NCI-H1048 (cell line): Measurements from ENCODE around the gene S100A1.

ENCODE experiments used
- DNase-seq: peaks from one replicate; lab custom pipeline; 2025; lab: John Stamatoyannopoulos, UW

The S100A1 gene

GRCh38 chr1:153610811-153611301, 17.4 kb upstream of the S100A1 start:
- no peak for DNase-seq

GRCh38 chr1:153611356-153611755, 16.9 kb upstream of the S100A1 start:
- no peak for DNase-seq

- DNase-seq: no peak
Measured at GRCh38 chr1:153612111-153612754, 16.0 kb upstream of the S100A1 start.

- no peak for DNase-seq
Measured at GRCh38 chr1:153612755-153613331, 15.4 kb upstream of the S100A1 start, which contains the start of gene S100A16. Gene S100A16, minus strand, starts transcription at chr1:153613137. Its CDS starts 4,986 bp downstream, at chr1:153608151.

GRCh38 chr1:153613406-153613805, 14.8 kb upstream of the S100A1 start:
- no peak for DNase-seq

- no peak for DNase-seq
Measured at GRCh38 chr1:153614189-153614900, 13.9 kb upstream of the S100A1 start.

- DNase-seq: no peak
Measured at GRCh38 chr1:153614906-153615305, 13.3 kb upstream of the S100A1 start.

- no peak for DNase-seq
Measured at GRCh38 chr1:153615406-153615805, 12.8 kb upstream of the S100A1 start.

GRCh38 chr1:153616144-153616916, 11.9 kb upstream of the S100A1 start, which contains the start of gene S100A14:
Gene S100A14, minus strand, starts transcription at chr1:153616325. Its CDS starts 467 bp downstream, at chr1:153615858.
- no peak for DNase-seq

GRCh38 chr1:153616917-153617311, 11.3 kb upstream of the S100A1 start:
- no peak for DNase-seq

GRCh38 chr1:153617663-153618062, 10.6 kb upstream of the S100A1 start:
- no peak for DNase-seq

GRCh38 chr1:153619171-153619570, 9.1 kb upstream of the S100A1 start:
- DNase-seq: no peak

GRCh38 chr1:153623101-153623500, 5.1 kb upstream of the S100A1 start:
- no peak for DNase-seq

GRCh38 chr1:153624965-153625611, 3.1 kb upstream of the S100A1 start:
- DNase-seq: no peak

- no peak for DNase-seq
Measured at GRCh38 chr1:153626477-153626903, 1.7 kb upstream of the S100A1 start.

GRCh38 chr1:153626904-153627714, 1.1 kb upstream of the S100A1 start, which contains the start of gene S100A13:
Gene S100A13, minus strand, starts transcription at chr1:153627505. Its CDS starts 1,033 bp downstream, at chr1:153626472.
- DNase-seq: peak; percentile 40

- no peak for DNase-seq
Measured at GRCh38 chr1:153628638-153629342, 556 bp downstream of the S100A1 start.

GRCh38 chr1:153629343-153629665, 1.1 kb downstream of the S100A1 start:
- DNase-seq: no peak

- no peak for DNase-seq
Measured at GRCh38 chr1:153629971-153630370, 1.7 kb downstream of the S100A1 start.

GRCh38 chr1:153630384-153630783, 2.1 kb downstream of the S100A1 start:
- DNase-seq: no peak
